Measurements from ENCODE around the gene RELL2.
"Not testable (repeated sequence)": the region's sequence is repeated elsewhere in the genome, so short reads cannot be mapped to it uniquely, and the experiment has no call there.

The RELL2 gene

GRCh38 chr5:141636413-141637122 lies at the start of gene RELL2, which contains the start of gene HDAC3:
Gene RELL2, plus strand, starts transcription at chr5:141636997. Its CDS starts 1,229 bp downstream, at chr5:141638226.
Gene HDAC3, minus strand, starts transcription at chr5:141636849. Its CDS starts 59 bp downstream, at chr5:141636790.
- FAIRE-seq = no peak
- peak; percentile 94 for TF ChIP-seq POLR2A (IDR thresholded peaks at IDR 0.05; ENCODE audit: low read depth, low read length)
- DNase-seq (ENCODE audit: insufficient read length, low spot score) = peak; percentile 94

GRCh38 chr5:141590127-141590526 lies 46.7 kb upstream of the RELL2 start:
- FAIRE-seq (no peak), DNase-seq (ENCODE audit: insufficient read length, low spot score) (no peak)

GRCh38 chr5:141596867-141597266 lies 39.9 kb upstream of the RELL2 start:
- no peak for TF ChIP-seq POLR2A (IDR thresholded peaks at IDR 0.05; ENCODE audit: low read depth, low read length)
- no peak for DNase-seq (ENCODE audit: insufficient read length, low spot score)
- FAIRE-seq = no peak

More at GRCh38 chr5:141590127-141590526, 46.7 kb upstream of the RELL2 start:
- no peak for TF ChIP-seq POLR2A (IDR thresholded peaks at IDR 0.05; ENCODE audit: low read depth, low read length)

GRCh38 chr5:141597394-141597793 lies 39.4 kb upstream of the RELL2 start:
- no peak for FAIRE-seq
- no peak for TF ChIP-seq POLR2A (IDR thresholded peaks at IDR 0.05; ENCODE audit: low read depth, low read length)
- DNase-seq (ENCODE audit: insufficient read length, low spot score) = no peak

- DNase-seq (ENCODE audit: insufficient read length, low spot score) (no peak), FAIRE-seq (no peak)
- no peak for TF ChIP-seq POLR2A (IDR thresholded peaks at IDR 0.05; ENCODE audit: low read depth, low read length)
Observed at GRCh38 chr5:141597814-141598213, 39.0 kb upstream of the RELL2 start.

GRCh38 chr5:141598391-141599345 lies 38.1 kb upstream of the RELL2 start:
- TF ChIP-seq POLR2A (IDR thresholded peaks at IDR 0.05; ENCODE audit: low read depth, low read length) = no peak
- DNase-seq (ENCODE audit: insufficient read length, low spot score) (no peak), FAIRE-seq (no peak)

GRCh38 chr5:141602606-141603005 lies 34.2 kb upstream of the RELL2 start:
- no peak for TF ChIP-seq POLR2A (IDR thresholded peaks at IDR 0.05; ENCODE audit: low read depth, low read length)
- DNase-seq (ENCODE audit: insufficient read length, low spot score) = no peak
- no peak for FAIRE-seq

- FAIRE-seq = peak; percentile 99
- peak; percentile 63 for DNase-seq (ENCODE audit: insufficient read length, low spot score)
- TF ChIP-seq POLR2A (IDR thresholded peaks at IDR 0.05; ENCODE audit: low read depth, low read length) = no peak
Observed at GRCh38 chr5:141603923-141604717, 32.7 kb upstream of the RELL2 start.

GRCh38 chr5:141605523-141606277 lies 31.1 kb upstream of the RELL2 start:
- FAIRE-seq (no peak), DNase-seq (ENCODE audit: insufficient read length, low spot score) (no peak)
- no peak for TF ChIP-seq POLR2A (IDR thresholded peaks at IDR 0.05; ENCODE audit: low read depth, low read length)

GRCh38 chr5:141608046-141608445 lies 28.8 kb upstream of the RELL2 start:
- no peak for DNase-seq (ENCODE audit: insufficient read length, low spot score)
- no peak for TF ChIP-seq POLR2A (IDR thresholded peaks at IDR 0.05; ENCODE audit: low read depth, low read length)
- no peak for FAIRE-seq

- no peak for DNase-seq (ENCODE audit: insufficient read length, low spot score)
- no peak for FAIRE-seq
Observed at GRCh38 chr5:141608557-141608956, 28.2 kb upstream of the RELL2 start.

GRCh38 chr5:141609044-141609443 lies 27.8 kb upstream of the RELL2 start:
- no peak for FAIRE-seq
- DNase-seq (ENCODE audit: insufficient read length, low spot score) = no peak
- TF ChIP-seq POLR2A (IDR thresholded peaks at IDR 0.05; ENCODE audit: low read depth, low read length) = no peak

More at GRCh38 chr5:141608557-141608956, 28.2 kb upstream of the RELL2 start:
- TF ChIP-seq POLR2A (IDR thresholded peaks at IDR 0.05; ENCODE audit: low read depth, low read length) = no peak

- DNase-seq (ENCODE audit: insufficient read length, low spot score); FAIRE-seq: not testable (repeated sequence)
Observed at GRCh38 chr5:141609921-141610320, 26.9 kb upstream of the RELL2 start.
